Progenitor cell of endocrine pancreas (in vitro differentiated cells): ENCODE data around the gene TTBK2. TPM values are rescaled to one million over a fixed set of nuclear protein-coding genes. Genes with fewer than 3 reads are reported as not detected.

ENCODE experiments used
- DNase-seq: peaks from one replicate; pipeline ENCODE4 v3.0.0; 2021; ENCODE audit warnings: low spot score; ENCODE audit not compliant: unreplicated experiment
- H3K27ac Mint-ChIP-seq: 2 replicates; pipeline ENCODE4 v1.8.0; 2021; ENCODE audit warnings: mild to moderate bottlenecking, moderate library complexity, mixed read lengths
- H3K27me3 Mint-ChIP-seq: 2 replicates; pipeline ENCODE4 v1.8.0; 2021; ENCODE audit warnings: mixed read lengths
- H3K36me3 Mint-ChIP-seq: 2 replicates; pipeline ENCODE4 v1.8.0; 2022; ENCODE audit warnings: mixed read lengths; ENCODE audit not compliant: insufficient read depth
- H3K4me1 Mint-ChIP-seq: 2 replicates; pipeline ENCODE4 v1.8.0; 2021; ENCODE audit warnings: low read depth, mixed read lengths
- H3K4me3 Mint-ChIP-seq: 2 replicates; pipeline ENCODE4 v1.8.0; 2021; ENCODE audit warnings: low read depth, mild to moderate bottlenecking, moderate library complexity, mixed read lengths
- H3K9me3 Mint-ChIP-seq: 2 replicates; pipeline ENCODE4 v1.8.0; 2021; ENCODE audit warnings: low read depth, mixed read lengths
- total RNA-seq: library from RNA; stranded (reverse); gene quantifications from 2 replicates; pipeline ENCODE4 v1.2.1, GENCODE V29; 2021
- TF ChIP-seq, protein P1 (sequence below): fragments of 200-600 bp; sonication (generic); IDR thresholded peaks from one replicate; pipeline ENCODE4 v1.5.0; 2021; ENCODE audit warnings: antibody characterized with exemption, mild to moderate bottlenecking; ENCODE audit not compliant: unreplicated experiment

The TTBK2 gene
- total RNA-seq, 1 donor from 2014 or later, result 19.5 TPM

DNA sequence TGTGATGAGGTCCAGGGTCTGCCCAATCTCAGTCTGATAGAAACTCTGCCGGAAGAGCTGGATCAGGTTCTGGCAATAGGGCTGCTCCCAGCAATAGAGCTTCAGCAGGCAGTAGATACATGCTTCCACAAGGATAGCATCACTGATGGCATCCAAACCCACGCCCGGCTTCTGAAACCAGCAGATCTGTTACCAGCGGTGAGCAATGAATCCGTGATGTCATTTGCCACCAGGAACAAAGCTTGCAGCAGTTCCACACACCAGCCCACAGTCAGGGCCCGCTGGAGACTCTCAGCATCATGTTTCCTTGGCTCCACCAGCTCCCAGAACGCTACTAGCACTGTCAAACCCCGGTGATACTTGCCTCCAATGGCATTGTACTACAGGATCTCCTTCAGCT is 19.3 kb upstream of the TTBK2 start:
- peaks cover 2% of the 10 kb centered on the region for H3K36me3 Mint-ChIP-seq
- TF ChIP-seq, protein P1, sequence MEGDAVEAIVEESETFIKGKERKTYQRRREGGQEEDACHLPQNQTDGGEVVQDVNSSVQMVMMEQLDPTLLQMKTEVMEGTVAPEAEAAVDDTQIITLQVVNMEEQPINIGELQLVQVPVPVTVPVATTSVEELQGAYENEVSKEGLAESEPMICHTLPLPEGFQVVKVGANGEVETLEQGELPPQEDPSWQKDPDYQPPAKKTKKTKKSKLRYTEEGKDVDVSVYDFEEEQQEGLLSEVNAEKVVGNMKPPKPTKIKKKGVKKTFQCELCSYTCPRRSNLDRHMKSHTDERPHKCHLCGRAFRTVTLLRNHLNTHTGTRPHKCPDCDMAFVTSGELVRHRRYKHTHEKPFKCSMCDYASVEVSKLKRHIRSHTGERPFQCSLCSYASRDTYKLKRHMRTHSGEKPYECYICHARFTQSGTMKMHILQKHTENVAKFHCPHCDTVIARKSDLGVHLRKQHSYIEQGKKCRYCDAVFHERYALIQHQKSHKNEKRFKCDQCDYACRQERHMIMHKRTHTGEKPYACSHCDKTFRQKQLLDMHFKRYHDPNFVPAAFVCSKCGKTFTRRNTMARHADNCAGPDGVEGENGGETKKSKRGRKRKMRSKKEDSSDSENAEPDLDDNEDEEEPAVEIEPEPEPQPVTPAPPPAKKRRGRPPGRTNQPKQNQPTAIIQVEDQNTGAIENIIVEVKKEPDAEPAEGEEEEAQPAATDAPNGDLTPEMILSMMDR, result no peak
- no peaks in the 10 kb centered on the region for H3K9me3 Mint-ChIP-seq
- no peaks in the 10 kb centered on the region for H3K27me3 Mint-ChIP-seq
- DNase-seq, result no peak
- H3K4me1 Mint-ChIP-seq, result no peaks in the 10 kb centered on the region
- H3K4me3 Mint-ChIP-seq, result no peak overlapping the region
- H3K27ac Mint-ChIP-seq, result no peak overlapping the region

DNA sequence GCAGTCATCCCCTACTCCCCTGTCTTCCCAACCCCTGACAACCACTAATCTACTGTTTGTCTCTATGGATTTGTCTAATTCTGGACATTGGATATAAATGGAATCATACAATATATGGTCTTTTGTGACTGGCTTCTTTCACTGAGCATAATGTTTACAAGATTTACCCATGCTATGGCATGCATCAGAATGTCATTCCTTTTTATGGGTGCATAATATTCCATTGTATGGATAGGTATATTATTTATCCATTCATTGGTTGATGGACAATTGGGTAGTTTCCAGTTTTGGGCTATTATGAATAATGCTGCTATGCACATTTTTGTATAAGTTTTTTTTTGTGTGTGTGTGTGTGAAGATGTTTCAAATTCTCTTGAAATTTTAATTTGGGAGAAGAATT is 16.6 kb upstream of the TTBK2 start:
- Mint-ChIP-seq H3K36me3 (peaks cover 1% of the 10 kb centered on the region), H3K4me1 (no peaks in the 10 kb centered on the region), H3K27me3 (no peaks in the 10 kb centered on the region), H3K9me3 (no peaks in the 10 kb centered on the region), H3K4me3 (no peak overlapping the region), H3K27ac (no peak overlapping the region)
- TF ChIP-seq, protein P1, result no peak
- no peak for DNase-seq

DNA sequence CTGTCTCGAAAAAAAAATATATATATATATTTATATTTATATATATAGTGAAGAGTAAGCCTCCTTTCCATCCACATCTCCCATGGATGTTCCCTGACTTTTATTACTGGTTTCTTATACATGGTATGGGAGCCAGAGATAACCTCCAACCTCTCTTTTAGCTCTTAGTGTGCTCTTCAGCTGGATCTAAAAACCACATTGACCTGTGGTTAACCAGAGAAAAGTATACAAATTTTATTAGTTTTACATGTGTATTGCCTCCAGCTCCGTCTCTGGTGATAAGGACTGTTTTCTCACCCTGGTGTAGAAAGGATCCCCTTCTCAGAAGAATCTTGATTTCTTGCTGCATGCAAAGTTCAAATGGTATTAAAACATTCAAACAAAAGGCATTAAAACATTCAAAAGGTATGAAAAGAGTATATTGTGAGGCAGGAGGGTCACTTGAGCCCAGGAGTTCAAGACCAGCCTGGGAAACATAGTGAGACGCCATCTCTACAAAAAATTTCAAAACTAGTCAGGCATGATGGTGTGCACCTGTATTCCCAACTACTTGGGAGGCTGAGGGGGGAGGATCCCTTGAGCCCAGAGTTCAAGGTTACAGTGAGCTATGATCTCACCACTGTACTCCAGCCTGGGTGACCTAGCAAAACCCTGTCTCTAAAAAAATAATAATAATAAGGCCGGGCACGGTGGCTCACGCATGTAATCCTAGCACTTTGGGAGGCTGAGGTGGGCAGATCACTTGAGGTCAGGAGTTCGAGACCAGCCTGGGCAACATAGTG is 13.5 kb upstream of the TTBK2 start:
- Mint-ChIP-seq H3K9me3 (no peaks in the 10 kb centered on the region), H3K36me3 (no peaks in the 10 kb centered on the region), H3K27me3 (no peaks in the 10 kb centered on the region), H3K27ac (no peak overlapping the region), H3K4me3 (no peak overlapping the region), H3K4me1 (no peaks in the 10 kb centered on the region)
- TF ChIP-seq, protein P1, result no peak
- DNase-seq, result no peak

DNA sequence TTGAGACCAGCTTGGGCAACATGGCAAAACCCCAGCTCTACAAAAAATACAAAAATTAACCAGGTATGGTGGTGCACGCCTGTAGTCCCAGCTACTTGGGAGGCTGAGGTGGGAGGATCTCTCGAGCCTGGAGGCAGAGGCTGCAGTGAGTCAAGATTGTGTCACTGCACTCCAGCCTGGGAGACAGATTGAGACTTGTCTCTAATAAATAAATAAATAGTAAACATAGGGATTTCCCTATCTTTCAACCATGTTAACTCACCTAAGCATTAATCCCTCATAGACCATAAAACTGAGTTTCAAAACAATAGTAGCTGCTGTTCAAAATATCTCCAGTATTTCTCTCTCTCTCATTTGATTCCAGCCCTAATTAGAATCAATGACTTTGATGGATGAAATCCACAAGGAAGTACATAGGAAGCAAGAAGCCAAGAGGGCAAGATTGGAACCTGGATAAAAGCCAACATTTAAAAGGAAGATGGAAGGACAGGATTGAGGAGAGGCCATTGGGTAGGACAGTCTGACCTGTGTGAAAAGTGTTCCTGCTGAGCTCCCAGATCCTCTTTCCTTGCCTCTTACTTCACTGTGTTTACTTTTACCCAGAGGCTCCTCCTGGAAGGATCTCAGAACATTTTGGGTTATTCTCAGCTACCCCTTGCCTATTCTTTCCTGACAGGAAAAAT is 12.4 kb upstream of the TTBK2 start:
- no peak overlapping the region for H3K27ac Mint-ChIP-seq
- no peaks in the 10 kb centered on the region for H3K9me3 Mint-ChIP-seq
- H3K27me3 Mint-ChIP-seq, result no peaks in the 10 kb centered on the region
- no peaks in the 10 kb centered on the region for H3K4me1 Mint-ChIP-seq
- no peak overlapping the region for H3K4me3 Mint-ChIP-seq
- H3K36me3 Mint-ChIP-seq, result no peaks in the 10 kb centered on the region
- no peak for DNase-seq
- TF ChIP-seq, protein P1, result no peak

DNA sequence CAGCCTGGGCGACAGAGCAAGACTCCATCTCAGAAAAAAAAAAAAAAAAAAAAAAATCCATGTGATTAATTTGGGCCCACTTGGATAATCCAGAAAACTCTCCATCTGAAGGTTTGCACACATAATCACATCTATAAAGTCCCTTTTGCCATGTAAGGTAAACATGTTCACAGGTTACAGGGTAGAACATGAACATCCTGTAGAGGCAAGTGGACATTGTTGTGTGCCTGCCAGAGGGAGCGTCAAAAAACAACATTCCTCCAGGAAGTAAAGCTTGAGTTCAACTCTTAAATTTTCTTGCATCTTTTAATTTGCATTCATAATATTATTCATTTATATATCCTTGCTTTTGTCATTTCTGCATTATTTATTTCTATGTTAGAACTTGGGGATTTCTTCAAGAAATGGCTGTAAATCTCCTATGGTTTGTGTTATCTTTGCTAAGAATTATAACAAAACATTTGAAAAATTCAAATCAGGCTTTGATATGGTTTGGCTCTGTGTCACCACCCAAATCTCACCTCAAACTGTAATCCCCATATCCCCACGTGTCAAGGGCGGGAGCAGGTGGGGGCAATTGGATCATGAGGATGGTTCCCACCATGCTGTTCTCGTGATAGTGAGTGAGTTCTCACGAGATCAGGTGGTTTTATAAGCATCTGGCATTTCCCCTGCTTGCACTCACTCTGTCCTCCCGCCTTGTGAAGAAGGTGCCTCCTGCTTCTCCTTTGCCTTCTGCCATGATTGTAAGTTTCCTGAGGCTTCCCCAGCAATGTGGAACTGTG is 11.3 kb upstream of the TTBK2 start:
- H3K4me3 Mint-ChIP-seq, result no peak overlapping the region
- TF ChIP-seq, protein P1, result no peak
- H3K9me3 Mint-ChIP-seq, result no peaks in the 10 kb centered on the region
- H3K27me3 Mint-ChIP-seq, result no peaks in the 10 kb centered on the region
- no peak overlapping the region for H3K27ac Mint-ChIP-seq
- no peak for DNase-seq
- H3K36me3 Mint-ChIP-seq, result no peaks in the 10 kb centered on the region
- no peaks in the 10 kb centered on the region for H3K4me1 Mint-ChIP-seq
